GM10266 (cell line): ENCODE results near the gene CHGA.

ENCODE experiments used
- DNase-seq: peaks from one replicate; pipeline ENCODE4 v3.0.0; 2012; ENCODE audit errors: extremely low spot score
- TF ChIP-seq, protein P1 (sequence below): IDR thresholded peaks from 2 replicates; pipeline ENCODE4 v1.5.1; 2012; ENCODE audit warnings: mild to moderate bottlenecking, low read depth; ENCODE audit not compliant: control insufficient read depth, insufficient read depth; ENCODE audit errors: missing control alignments

The CHGA gene

DNA sequence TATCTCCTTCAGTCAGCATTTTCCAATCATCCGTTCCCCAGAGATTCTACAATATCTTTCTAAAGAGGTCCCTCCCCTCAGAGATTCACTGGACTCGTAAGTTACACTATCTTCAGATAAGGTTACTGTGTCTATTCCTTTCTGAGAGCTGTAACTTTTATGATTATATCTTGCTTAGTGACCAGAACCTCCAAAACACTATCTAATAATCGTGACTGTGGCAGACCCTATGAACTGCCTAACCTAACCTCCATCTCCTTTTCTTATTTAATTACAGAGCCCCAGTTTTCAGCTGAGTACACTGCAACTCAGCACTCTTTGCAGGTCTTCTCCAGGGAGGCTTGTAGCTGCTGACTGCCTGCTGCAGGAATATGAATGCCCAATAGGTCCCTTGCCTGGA is 38.5 kb upstream of the CHGA start:
- no peak for DNase-seq
- TF ChIP-seq, protein P1, sequence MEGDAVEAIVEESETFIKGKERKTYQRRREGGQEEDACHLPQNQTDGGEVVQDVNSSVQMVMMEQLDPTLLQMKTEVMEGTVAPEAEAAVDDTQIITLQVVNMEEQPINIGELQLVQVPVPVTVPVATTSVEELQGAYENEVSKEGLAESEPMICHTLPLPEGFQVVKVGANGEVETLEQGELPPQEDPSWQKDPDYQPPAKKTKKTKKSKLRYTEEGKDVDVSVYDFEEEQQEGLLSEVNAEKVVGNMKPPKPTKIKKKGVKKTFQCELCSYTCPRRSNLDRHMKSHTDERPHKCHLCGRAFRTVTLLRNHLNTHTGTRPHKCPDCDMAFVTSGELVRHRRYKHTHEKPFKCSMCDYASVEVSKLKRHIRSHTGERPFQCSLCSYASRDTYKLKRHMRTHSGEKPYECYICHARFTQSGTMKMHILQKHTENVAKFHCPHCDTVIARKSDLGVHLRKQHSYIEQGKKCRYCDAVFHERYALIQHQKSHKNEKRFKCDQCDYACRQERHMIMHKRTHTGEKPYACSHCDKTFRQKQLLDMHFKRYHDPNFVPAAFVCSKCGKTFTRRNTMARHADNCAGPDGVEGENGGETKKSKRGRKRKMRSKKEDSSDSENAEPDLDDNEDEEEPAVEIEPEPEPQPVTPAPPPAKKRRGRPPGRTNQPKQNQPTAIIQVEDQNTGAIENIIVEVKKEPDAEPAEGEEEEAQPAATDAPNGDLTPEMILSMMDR = no peak

DNA sequence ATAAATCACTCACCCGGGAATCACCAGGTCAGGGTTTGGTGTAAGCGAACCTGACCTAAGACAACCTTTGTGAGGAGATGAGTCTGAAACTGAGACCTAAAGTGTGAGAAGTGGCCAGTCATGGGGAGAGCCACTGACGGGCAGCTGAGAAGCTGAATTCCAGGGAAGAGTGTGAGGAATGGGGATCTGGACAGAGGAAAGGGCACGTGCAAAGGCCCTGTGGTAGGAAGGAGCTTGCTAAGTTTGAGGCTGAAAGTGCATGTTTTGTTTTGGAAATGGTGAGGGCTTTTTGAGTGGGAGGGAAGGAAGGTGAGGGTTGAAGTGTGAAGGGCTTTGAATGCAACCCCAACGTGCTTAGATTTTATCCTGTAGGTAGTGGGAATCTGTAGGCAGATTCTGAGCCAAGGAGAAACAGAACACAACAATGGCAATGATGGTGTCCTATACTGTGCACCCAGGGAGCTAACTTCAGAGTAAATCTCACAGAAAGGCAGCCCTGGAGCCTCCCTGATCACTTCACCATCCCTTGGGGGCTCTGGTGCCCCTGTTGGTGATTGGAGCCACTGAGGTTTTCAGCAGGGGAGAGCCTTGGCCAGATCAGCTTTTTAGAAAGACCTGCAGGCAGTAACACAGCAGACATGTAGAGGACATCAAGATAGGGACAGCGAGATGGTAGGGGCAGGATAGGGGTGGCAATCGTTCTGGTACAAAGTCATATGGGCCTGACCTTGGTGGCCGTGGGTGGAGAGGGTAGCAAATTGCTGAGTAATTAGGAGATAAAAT is 37.5 kb upstream of the CHGA start:
- TF ChIP-seq, protein P1 = no peak

DNA sequence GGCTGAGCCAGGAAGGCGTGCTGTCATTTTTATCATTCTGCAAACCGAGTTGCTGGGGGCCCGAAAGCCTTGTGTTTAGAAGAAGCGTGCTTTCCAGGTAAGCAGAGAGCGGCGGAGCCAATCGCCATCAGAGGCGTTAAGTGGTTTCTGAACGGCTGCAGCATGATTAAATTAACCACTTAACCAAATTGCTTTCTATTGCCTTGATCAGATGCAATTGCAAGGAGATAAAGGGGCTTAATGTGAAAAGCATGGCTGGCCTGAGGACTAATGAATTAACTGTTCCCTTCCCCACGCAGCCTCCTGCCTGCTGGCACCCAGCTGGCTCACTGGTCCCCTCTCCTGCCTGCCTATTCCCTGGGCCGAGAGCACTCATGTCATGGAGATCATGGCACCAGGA is 36.6 kb upstream of the CHGA start:
- TF ChIP-seq, protein P1 = no peak
- DNase-seq = no peak

More for the DNA sequence above, 37.5 kb upstream of the CHGA start:
- no peak for DNase-seq

DNA sequence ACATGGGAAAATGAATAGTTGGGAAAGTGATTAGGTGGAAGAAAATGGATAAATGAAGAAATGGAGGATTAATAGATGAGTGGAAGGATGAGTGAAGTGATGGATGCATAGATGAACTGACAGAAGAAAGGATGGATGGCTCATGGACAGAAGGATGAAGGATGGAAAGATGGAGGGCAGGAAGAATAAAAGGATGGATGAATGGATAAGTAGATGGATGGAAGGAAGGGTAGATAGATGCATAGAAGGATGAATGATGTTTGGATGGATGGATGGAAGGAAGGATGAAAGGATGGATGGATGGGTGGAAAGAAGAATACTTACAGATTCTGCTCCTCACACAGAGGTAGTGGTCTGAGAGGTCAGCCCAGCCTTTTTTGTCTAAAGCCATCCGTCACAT is 35.8 kb upstream of the CHGA start:
- TF ChIP-seq, protein P1 = no peak
- DNase-seq = no peak

DNA sequence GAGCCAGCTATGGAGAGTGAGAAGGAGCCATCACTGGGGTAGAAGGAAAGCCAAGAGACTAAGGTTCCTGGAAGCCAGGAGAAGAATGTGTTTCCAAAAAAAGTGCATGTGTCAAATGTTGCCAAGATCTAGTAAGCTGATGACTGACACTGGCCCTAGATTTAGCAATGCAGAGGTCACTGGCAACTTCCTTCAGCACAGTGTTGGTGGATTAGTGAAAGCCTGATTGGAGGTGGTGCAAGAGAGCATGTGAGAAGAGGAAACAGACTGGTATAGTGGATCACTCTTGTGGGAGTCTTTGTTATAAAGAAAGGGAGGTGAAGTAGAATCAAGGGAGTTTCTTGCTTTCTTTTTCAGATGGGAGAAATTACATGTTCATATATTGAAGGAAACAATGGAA is 34.1 kb upstream of the CHGA start:
- TF ChIP-seq, protein P1 = no peak
- DNase-seq = no peak

DNA sequence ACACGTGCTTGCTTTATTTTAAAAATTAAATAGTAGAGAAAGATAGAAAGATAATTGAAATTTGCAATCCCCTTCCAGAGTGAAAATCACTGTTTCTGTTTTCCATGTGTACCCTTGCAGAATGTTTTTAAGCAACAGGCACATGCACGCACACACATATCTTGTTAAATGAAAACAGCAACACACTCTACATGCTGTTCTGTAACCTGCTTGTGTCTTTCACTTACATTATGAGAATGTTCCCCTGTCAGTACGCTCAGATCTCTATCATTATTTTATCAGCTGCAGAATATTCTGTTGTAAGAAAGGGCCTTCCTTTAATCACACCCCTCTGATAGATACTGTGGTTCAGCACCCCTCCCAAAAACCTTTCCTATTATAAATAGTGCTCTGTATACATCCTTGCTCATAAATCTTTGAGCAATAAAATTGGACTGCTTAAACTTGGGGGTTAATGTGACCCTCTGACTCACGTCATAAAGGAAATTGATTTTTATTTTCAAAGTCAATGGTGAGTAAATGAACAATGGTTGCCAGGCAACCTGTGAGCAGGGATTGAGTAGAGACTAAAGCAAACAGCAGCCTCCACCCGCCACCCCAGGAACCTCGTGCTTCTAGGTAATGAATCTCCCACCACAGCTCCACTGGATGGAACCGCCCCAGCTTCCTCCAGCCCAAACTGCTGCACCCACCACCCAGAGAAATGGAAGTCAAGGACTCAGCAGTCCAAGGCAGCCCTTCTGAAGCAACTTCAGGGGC is 31.9 kb upstream of the CHGA start:
- TF ChIP-seq, protein P1 = no peak

DNA sequence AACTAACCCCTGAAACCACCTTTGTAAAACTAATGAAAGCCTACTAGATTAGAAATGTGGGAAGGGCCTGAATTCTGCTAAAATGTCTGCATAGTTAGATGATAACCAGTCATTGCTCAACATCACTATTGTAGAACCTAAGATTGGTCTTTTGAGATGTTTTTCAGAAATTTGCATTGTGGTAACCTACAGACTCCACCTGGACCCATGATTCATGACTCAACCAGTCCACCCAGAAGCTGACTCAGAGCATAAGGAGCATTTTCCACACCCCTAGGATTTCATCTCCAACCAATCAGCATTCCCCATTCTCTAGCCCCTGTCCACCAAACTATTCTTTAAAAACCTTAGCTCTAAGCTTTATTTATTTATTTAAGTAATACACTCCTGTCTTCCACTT is 30.4 kb upstream of the CHGA start:
- TF ChIP-seq, protein P1 = no peak
- DNase-seq = no peak

More for the DNA sequence above, 31.9 kb upstream of the CHGA start:
- no peak for DNase-seq
